ENCODE measurements around the gene RNF112.
"Not testable (repeated sequence)": the region's sequence is repeated elsewhere in the genome, so short reads cannot be mapped to it uniquely, and the experiment has no call there.

The RNF112 gene

DNA sequence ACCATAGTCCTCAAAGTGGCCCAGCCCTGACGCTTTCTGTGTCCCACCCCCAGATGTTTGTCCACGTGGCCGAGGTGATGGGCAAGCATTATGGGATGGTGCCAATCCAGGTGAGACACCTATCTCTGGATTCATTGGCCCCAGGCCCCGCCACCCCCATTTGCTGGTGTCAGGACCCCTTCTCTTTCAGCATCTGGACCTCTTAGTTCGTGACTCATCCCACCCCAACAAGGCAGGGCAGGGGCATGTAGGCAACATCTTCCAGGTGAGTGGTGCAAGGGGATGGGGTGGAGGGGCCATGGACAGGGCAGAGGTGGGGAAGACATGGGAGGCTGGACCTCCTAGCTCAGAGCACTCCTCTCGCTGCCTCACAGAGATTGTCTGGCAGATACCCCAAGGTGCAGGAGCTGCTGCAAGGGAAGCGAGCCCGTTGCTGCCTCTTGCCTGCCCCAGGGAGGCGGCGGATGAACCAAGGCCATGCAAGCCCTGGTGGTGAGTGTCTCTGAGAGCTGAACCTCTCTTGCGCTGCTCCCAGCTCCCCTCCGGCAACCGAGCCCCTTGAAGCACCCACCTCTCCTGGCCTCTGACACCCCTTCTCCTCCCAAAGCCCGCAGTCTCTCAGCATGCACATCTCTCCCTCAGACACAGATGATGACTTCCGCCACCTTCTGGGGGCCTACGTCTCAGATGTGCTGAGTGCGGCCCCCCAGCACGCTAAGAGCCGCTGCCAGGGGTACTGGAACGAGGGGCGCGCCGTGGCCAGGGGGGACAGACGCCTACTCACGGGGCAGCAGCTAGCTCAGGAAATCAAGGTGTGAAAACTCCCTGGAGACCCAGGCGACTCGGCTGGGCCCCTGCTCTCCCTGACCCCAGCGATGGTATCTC lies 3.6 kb downstream of the RNF112 start:
- no peak for DNase-seq

DNA sequence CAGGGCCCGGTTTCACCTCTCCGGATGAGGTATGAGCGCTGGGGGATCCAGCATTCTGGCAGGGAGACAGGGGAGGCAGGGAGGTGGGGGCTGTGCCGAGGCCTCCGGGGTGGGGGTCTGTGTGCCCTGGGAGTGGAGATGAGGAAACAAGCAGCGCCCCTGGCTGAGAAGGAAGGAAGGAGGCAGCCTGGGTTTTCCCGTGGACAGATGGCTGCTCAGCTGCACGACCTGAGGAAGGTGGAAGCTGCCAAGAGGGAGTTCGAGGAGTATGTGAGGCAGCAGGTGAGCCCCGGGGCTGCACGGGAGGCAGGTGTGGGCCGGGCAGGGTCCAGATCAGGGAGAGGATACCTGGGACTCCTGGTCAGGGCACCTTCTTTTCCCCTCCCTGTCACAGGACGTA lies 4.3 kb downstream of the RNF112 start:
- DNase-seq = no peak

DNA sequence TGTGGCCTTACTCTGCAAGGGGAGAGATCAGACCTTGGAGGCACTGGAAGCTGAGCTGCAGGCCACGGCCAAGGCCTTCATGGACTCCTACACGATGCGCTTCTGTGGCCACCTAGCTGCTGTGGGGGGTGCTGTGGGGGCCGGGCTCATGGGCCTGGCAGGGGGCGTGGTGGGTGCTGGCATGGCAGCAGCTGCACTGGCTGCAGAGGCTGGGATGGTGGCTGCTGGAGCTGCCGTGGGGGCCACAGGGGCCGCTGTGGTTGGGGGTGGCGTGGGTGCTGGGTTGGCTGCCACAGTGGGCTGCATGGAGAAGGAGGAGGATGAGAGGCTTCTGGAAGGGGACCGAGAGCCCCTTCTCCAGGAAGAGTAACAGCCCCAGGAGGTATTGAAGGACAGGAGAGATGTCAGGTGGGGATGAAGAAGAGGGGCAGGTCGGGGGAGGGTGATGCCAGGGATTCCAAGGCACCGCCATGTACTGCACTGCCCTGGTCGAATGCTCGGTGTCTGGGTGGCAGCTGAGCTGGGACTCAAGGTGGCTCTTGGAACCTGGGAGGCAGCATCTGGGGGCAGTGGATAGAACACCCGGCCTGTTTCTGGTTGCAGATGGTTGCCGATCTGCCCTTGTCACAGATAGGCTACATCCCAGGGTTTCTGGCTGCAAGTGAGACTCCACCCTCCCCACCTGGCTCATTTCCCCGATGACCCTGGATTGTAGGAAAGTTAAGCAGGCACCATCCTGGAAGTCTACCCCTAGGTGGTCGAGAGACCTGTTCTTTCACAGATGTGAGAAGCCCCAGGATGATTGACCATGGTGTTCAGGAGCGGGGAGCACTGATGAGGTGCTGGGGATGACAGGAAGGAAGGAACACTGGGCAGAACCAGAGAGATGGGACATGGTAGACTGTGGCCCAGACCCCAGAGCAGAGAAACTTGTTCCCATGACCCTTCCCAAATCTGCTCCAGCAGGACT lies 5.1 kb downstream of the RNF112 start:
- no peak for DNase-seq

DNA sequence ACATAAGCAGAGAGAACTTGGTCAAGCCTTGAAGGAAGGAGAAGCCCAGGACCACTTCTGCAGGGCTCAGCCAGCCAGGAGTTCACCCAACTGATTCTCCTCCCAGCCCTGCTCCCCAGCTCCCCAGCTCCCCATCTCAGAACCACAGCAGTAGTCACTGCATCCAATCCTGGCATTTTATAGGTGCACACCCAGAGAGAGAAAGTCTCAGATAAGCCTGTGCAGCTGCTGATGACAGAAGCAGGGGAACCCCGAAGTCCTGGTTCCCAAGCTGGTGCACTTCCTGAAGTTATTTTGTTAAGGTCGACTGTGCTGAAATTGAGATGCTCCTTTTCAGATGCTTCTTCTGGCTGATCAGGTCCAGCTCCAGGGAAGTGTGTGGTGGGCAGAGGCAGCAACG lies 6.6 kb downstream of the RNF112 start:
- no peak for DNase-seq

DNA sequence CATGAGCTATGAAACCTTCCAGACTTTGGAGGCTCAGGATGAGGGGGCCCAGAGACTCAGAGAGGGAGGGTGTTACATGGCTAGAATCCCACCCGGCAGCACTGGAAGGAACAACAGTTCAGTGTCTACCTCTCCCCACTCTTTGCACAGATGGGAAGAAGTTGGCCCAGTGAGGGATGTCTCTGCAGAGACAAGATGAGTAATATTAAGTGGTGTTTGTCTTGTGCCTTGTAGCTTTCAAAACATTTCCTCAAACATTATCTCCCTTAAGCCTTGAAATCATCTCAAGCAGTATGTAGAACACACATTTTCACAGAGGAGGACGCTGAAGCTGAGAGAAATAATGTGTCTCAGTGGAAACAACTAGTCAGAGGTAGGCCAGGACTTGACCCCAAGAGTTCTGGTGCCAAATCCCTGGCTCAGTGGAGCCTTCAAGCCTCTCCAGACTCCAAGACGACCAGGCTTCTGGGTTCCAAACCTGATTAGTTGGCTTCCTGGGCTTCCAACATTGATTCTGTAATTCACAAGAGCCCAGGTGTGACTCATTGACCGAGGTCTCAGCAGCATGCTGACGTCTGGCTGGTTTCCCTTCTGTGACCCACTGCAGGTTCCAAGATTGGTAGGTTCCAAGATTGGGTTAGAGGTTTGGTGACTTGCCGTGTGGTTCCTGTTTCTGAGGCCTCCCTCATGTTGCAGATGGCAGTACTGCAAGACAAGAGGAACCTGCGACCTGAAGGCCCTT lies 7.4 kb downstream of the RNF112 start:
- no peak for DNase-seq

DNA sequence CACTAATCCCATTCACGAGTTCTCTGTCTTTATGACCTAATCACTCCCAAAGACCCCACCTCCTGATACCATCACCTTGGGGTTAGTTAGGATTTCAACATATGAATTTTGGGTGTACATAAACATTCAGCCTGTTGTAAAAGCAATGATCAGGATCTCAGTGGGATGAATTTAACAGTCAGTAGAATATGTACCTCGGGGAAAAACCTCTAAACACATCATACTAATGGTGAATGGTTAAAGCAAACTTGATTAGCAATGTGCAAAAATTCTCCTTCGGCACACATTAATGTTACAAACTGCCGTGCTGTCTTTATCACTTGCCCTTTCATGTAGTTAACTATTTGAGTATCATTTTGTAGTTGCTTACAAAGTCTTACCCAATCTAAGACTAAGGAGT lies 10.2 kb downstream of the RNF112 start:
- no peak for DNase-seq

DNA sequence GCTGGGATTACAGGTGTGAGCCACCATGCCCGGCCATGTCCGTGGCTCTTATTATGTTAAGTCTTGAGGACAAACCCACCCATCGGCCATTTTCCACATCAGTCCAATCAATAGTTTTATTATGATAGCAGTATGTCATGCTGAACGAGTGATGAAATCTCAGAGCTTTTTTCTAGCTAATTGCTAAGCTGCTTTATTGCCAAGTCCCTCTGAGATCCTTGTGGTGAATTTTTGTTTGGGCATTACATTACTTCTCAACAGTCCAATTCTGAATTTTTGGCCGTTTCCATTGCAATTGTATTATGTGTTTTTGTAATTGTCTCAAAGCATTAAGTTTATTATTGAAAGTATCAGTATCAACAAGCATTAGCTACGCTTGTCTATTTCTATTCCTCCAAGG lies 10.9 kb downstream of the RNF112 start:
- DNase-seq = no peak

DNA sequence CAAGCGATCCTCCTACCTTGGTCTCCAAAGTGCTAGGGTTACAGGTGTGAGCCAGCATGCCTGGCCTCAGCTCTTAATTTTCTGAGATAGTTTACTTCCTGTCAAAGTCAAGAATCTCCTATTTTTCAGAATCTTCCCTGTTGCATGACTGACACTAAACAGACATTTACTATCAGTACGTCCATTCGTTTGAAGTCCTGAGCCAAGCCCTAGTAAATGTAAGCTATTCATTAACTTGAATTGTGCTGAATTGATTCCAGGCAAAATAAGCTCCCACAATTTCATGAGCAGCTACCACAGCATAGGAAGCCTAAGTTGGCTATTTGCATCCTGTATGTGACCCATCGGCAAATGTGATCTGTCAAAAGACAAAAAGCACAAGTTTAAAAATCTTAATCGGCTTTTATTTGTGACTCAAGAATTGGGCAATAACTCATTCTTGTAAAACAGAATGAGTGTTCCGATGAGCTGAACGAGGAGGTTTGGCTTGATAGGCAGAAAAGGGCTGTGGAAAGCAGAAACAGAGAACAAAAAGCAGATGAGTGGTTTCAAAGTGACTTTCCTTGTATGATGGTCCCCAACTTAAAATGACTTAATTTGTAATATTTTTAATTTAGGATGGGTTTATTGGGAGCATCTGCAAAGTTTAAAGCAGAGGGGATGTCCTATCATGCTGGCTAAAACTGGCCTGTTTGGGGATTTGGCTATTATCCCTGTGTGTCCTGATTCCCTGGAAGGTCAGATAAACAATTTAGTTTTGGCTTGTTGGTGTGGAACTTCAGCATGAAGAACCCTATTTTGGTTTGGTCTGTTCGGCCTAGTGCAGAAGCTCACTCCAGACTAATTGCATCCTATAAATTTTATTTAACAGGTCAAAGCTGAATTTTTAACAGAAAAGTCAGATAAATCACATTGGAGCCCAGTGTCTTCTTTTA lies 14.2 kb downstream of the RNF112 start:
- DNase-seq = no peak

DNA sequence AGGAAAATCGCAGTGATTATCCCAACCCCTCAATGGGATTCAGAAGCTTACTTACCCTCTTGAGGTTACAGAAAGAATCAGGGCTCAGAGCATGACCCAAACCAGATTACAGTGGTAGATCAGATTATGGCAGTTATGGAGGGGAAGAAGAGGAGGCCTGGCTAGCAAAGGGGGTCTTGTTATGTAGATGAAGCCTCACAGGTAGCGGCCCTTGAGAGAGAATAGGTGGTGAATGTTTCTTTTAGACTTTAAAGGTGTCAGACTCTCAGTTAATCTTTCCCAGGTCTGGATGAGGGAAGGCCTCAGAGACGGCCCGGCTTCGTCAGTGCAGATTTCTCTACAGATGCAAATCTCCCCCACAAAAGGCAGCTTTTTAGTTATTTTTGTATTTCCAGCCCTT lies 15.6 kb downstream of the RNF112 start:
- DNase-seq = no peak

DNA sequence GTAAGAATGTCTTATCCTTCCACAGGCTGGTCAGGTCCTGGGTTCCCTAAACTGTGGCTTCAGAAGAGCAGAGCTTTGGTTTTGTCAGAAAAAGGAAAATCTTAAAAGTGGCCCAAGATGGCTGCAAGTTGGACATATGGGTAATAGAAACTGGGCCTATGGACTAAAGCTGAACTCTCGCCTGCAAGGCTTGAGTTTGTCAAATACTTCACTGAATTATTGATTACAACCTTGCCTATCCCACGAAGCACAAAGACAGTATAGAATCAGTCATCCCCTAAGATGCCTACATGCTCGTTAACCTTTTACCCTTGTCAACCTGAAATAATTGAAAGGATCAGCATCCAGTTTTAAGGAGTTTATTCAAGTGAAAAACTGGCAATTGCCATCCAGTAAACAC lies 20.7 kb downstream of the RNF112 start:
- DNase-seq = no peak

DNA sequence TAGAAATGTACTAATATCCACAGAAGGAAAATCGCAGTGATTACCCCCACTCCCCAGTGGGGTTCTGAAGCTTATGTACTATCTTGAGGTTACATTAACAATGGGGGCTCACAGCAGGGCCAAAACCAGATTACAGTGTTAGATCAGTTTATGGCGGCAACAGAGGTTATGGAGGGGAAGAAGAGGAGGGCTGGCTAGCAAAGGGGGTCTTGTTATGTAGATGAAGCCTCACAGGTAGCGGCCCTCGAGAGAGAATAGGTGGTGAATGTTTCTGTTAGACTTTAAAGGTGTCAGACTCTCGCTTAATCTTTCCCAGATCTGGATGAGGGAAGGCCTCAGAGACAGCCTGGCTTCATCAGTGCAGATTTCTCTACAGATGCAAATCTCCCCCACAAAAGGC lies 22.2 kb downstream of the RNF112 start:
- no peak for DNase-seq

DNA sequence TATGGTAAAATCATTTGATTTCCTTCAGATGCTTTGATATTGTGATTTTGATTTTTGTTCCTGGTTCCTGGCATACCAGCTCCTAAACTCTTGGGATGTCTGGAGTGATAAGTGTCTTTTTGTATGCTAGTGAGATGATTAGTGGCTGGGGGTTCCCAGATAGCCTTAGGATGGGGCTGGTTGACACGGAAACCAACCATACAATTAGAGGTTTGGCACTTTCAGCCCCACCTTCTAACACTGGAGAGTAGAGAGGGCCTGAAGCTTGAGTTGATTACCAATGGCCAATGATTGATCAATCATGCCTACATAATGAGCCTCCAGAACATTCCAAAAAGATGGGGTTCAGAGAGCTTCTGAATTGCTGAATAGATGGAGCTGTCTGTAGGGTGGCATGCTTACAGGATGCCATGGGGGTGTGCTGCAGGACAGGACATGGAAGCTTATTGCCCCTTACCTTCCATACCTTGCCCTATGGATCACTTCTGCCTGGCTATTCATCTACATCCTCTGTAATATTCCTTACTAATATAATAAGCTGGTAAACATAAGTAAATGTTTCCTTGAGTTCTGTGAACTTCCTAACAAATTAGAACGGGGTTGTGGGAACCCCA lies 22.8 kb downstream of the RNF112 start:
- DNase-seq = no peak

DNA sequence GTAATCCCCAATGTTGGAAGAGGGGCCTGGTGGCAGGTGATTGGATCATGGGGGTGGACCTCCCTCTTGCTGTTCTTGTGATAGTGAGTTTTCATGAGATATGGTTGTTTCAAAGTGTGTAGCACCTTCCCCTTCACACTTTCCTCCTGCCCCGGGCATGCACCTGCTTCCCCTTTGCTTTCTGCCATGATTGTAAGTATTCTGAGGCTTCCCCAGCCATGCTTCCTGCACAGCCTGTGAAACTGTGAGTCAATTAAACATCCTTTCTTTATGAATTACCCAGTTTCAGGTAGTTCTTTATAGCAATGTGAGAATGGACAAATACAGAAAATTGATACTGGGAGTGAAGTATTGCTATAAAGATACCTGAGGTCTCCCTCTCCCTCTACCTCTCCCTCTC lies 29.4 kb downstream of the RNF112 start:
- DNase-seq = no peak

DNA sequence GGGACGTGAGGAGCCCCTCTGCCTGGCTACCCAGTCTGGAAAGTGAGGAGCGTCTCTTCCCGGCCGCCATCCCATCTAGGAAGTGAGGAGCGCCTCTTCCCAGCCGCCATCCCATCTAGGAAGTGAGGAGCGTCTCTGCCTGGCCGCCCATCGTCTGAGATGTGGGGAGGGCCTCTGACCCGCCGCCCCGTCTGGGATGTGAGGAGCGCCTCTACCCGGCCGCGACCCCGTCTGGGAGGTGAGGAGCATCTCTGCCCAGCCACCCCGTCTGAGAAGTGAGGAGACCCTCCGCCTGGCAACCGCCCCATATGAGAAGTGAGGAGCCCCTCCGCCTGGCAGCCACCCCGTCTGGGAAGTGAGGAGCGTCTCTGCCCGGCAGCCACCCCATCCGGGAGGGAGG lies 30.3 kb downstream of the RNF112 start:
- DNase-seq = not testable (repeated sequence)

DNA sequence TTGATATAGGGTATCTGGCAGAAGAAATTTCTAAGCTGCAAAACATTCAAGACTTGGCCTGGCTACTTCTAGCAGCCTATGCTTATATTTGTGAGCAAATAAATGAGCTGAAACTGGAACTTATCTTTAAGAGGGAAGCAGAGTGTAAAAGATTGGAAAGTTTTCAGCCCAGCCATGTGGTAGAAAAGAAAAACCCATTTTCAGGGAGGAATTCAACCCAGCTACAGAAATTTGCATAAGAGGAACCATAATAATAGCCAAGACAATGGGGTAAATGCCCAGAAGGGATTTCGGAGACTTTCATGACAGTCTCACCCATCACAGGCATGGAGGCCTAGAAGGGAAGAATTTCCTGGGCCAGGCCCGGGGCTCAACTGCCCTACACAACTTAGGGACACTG lies 31.7 kb downstream of the RNF112 start:
- no peak for DNase-seq

DNA sequence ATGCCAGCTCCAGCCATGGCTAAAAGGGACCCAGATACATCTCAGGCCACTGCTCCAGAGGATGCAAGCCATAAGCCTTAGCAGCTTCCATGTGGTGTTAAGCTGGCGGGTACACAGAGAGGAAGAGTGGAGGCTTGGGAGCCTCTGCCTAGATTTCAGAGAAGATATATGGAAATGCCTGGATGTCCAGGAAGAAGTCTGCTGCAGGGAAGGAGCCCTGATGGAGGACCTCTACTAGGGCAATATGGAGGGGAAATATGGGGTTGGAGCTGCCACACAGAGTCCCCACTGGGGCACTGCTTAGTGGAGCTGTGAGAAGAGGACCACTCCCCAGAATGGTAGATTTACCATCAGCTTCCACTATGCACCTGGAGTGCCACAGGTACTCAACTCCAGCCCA lies 32.1 kb downstream of the RNF112 start:
- no peak for DNase-seq

DNA sequence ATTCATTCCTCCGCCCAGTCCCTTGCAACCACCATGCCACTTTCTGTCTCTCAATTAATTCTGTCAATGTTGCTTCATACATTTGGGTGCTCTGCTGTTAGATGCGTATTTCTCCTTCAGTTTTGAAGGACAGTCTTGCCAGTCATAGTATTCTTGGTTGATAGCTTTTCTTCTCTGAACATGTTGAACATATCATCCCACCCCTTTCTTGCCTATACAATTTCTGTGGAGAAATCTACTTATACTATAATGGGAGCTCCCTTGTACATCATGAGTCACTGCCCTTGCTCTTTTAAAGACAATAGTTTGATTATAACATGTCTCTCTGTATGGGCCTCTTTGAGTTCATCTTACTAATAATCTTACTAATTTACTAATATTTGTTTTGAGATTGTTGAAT lies 34.1 kb downstream of the RNF112 start:
- no peak for DNase-seq

DNA sequence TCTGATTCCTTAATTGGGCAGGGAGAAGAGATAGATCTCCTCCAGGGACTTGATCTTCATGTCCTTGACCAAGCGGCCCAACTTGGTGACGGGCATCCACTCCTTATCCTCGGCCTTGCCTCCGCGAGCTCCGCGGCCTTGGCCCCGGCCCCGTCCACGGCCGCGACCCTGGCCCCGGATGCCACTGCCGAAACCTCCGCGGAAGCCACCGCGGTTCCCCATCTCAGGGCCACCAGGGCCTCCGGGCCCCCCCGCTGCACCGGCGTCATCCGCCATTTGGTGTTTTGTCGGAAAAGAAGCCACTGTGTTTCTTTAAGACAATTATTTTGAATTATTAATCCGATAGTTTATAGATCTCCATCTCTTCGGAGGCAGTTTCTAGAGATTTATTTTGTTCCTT lies 35.5 kb downstream of the RNF112 start:
- DNase-seq = not testable (repeated sequence)

DNA sequence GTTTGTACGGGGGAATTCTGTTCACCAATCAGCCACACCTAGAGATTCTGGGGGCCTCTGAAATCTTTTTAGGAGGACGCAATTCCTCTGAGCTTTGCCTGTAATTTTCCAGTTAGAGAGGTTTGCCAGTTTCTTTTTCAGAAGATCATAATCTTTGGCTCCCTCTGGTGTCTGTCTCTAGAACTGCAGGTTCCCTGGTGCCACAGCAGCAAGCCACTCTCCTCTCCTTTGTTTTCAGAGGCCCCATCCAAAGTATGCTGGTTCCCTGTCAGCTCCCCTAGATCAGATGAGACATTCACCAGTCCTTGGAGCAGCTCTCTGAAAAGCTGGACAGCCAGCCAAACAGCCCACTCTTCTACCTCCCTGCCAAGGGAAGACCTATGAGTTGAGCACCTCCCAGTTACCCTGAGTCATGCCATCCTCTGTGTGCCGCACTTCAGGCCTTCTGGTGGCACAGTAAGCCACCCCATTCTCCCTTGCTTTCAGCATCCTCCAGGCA lies 36.1 kb downstream of the RNF112 start:
- no peak for DNase-seq

DNA sequence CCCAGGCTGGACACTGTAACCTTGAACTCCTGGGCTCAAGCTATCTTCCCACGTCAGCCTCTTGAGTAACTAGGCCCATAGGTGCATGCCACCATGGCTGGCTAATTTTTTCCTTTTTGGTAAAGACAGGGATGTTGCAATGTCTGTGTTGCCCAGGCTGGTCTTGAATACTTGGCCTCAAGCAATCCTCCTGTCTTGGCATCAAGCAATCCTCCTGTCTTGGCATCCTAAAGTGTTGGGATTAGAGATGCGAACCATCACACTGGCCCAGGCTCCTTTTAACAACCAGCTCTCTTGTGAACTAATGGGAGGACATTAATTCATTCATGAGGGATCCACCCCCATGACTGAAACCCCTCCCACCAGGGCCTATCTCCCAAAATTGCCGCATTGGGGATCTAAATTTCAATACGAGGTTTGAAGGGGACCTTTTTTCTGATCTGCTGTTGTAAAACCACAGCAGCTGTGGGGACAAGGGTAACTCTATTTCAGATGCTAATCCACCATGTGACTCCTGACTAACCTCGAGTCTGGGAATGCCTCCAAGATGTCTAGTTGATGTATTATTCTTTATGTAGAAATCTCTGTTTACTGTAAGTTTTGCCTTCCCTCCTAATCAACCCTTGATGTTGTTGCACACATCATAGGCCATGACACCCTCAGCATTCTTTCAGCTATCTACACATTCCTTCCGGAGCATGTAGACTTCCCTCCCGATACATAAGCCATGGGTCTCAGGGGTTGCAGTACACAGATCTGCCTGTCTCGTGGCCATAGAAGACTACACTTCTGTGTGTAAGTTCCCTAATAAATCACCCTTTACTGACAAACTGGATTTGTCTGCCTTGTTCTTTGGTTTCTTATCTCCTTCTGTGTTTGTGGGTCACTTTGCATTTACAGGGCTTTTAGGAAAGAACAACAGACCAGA lies 37.6 kb downstream of the RNF112 start:
- DNase-seq = no peak
